IMR-90 (cell line): Measurements from ENCODE around the gene CFAP119. TPM values are rescaled to one million over a fixed set of nuclear protein-coding genes. Genes with fewer than 3 reads are reported as not detected.

ENCODE experiments used
- ATAC-seq: fragments of 200-7000 bp; cut with Tn5 transposase; 2 replicates; pipeline ENCODE4 v1.9.1; 2020; ENCODE audit warnings: low read depth, mild to moderate bottlenecking, moderate library complexity
- BruUV-seq: library from RNA; stranded (reverse); fragments of 400-500 nt; replicated peaks from 2 replicates; lab custom pipeline; 2021; lab: Mats Ljungman, UMichigan
- CTCF ChIA-PET: fragments of 300-600 bp; formaldehyde crosslinking; extraction: SDS; loops from one replicate; lab custom pipeline; 2021; ENCODE audit warnings: antibody characterized with exemption; lab: Yijun Ruan, JAX
- POLR2A ChIA-PET: fragments of 300-600 bp; sonication (Branson Sonifier 250); formaldehyde crosslinking; loops from one replicate; lab custom pipeline; 2022; ENCODE audit warnings: antibody characterized with exemption; ENCODE audit not compliant: unreplicated experiment; lab: Charles Lee
- DNase-seq: peaks from one replicate; pipeline ENCODE4 v3.0.0; 2013
- H2AFZ ChIP-seq: replicated peaks from 2 replicates; pipeline ENCODE3; 2013; ENCODE audit warnings: low read length, mild to moderate bottlenecking; ENCODE audit not compliant: poor library complexity
- H2AK5ac ChIP-seq: 2 replicates; pipeline ENCODE4 v1.6.1; 2013; ENCODE audit warnings: low read depth, low read length, inconsistent platforms
- H2AK9ac ChIP-seq: replicated peaks from 2 replicates; pipeline ENCODE3; 2013; ENCODE audit warnings: mild to moderate bottlenecking, low read depth, low read length, moderate library complexity; ENCODE audit not compliant: poor library complexity
- H2BK120ac ChIP-seq: 2 replicates; pipeline ENCODE4 v1.6.1; 2013; ENCODE audit warnings: low read depth, low read length, inconsistent platforms
- H2BK15ac ChIP-seq: 3 replicates; pipeline ENCODE4 v1.6.1; 2013; ENCODE audit warnings: low read depth, low read length, inconsistent platforms
- H2BK20ac ChIP-seq: 2 replicates; pipeline ENCODE4 v1.6.1; 2013; ENCODE audit warnings: low read depth, mild to moderate bottlenecking, inconsistent platforms, low read length, moderate library complexity
- H2BK5ac ChIP-seq: 2 replicates; pipeline ENCODE4 v1.6.1; 2013; ENCODE audit warnings: mild to moderate bottlenecking, low read depth, low read length, inconsistent platforms; ENCODE audit not compliant: poor library complexity, severe bottlenecking
- H3K14ac ChIP-seq: replicated peaks from 2 replicates; pipeline ENCODE4 v1.6.1; 2013; ENCODE audit warnings: low read depth, low read length, inconsistent platforms
- H3K18ac ChIP-seq: 2 replicates; pipeline ENCODE4 v1.6.1; 2013; ENCODE audit warnings: low read depth, low read length, control low read depth
- H3K23ac ChIP-seq: 2 replicates; pipeline ENCODE4 v1.6.1; 2013; ENCODE audit warnings: low read depth, low read length, inconsistent platforms
- H3K27ac ChIP-seq: 2 replicates; pipeline ENCODE4 v1.5.1; 2013; ENCODE audit warnings: mild to moderate bottlenecking, control low read depth, low read length; ENCODE audit not compliant: insufficient read depth
- H3K27me3 ChIP-seq: 2 replicates; pipeline ENCODE4 v1.6.1; 2013; ENCODE audit warnings: low read length; ENCODE audit not compliant: control insufficient read depth, insufficient read depth
- H3K36me3 ChIP-seq: 2 replicates; pipeline ENCODE4 v1.6.1; 2013; ENCODE audit warnings: low read length, mixed read lengths; ENCODE audit not compliant: control insufficient read depth, insufficient read depth
- H3K4ac ChIP-seq: 2 replicates; pipeline ENCODE4 v1.6.1; 2013; ENCODE audit warnings: low read depth, low read length, inconsistent platforms
- H3K4me1 ChIP-seq: 2 replicates; pipeline ENCODE4 v1.6.1; 2013; ENCODE audit warnings: low read length, mixed read lengths; ENCODE audit not compliant: control insufficient read depth, insufficient read depth
- H3K4me2 ChIP-seq: 2 replicates; pipeline ENCODE4 v1.6.1; 2013; ENCODE audit warnings: low read depth, mild to moderate bottlenecking, control low read depth, low read length, moderate library complexity
- H3K4me3 ChIP-seq: 2 replicates; pipeline ENCODE4 v1.5.1; 2013; ENCODE audit warnings: low read depth, mild to moderate bottlenecking, control low read depth, low read length, moderate library complexity; ENCODE audit not compliant: insufficient read depth
- H3K56ac ChIP-seq: 2 replicates; pipeline ENCODE4 v1.6.1; 2013; ENCODE audit warnings: low read length, inconsistent platforms; ENCODE audit not compliant: insufficient read depth; ENCODE audit errors: extremely low read depth
- H3K79me1 ChIP-seq, 2 experiments: 2 replicates each; pipeline ENCODE4 v1.6.1; 2013; ENCODE audit warnings: low read length in 2 of 2, inconsistent platforms in 1 of 2, low read depth in 1 of 2
- H3K9ac ChIP-seq: 2 replicates; pipeline ENCODE4 v1.6.1; 2013; ENCODE audit warnings: low read depth, low read length, control low read depth
- H3K9me1 ChIP-seq: 2 replicates; pipeline ENCODE4 v1.6.1; 2013; ENCODE audit warnings: low read length, inconsistent platforms; ENCODE audit not compliant: insufficient read depth
- H3K9me3 ChIP-seq: 2 replicates; pipeline ENCODE4 v1.6.1; 2013; ENCODE audit warnings: low read length; ENCODE audit not compliant: control insufficient read depth, insufficient read depth
- H4K20me1 ChIP-seq: 2 replicates; pipeline ENCODE4 v1.6.1; 2013; ENCODE audit warnings: low read length, inconsistent platforms; ENCODE audit not compliant: insufficient read depth
- H4K5ac ChIP-seq: 2 replicates; pipeline ENCODE4 v1.6.1; 2013; ENCODE audit warnings: mild to moderate bottlenecking, low read depth, low read length, control low read depth
- H4K8ac ChIP-seq, 2 experiments: 2 replicates each; pipeline ENCODE4 v1.6.1; 2013; ENCODE audit warnings: low read depth in 2 of 2, low read length in 2 of 2, control low read depth in 1 of 2, inconsistent platforms in 1 of 2
- H4K91ac ChIP-seq: 2 replicates; pipeline ENCODE4 v1.6.1; 2013; ENCODE audit warnings: low read depth, low read length, inconsistent platforms; ENCODE audit not compliant: insufficient read depth
- BHLHE40 ChIP-seq: fragments of 150-350 bp; IDR thresholded peaks from 2 replicates; pipeline ENCODE4 v1.6.1; 2016; ENCODE audit warnings: mild to moderate bottlenecking, low read depth, low read length
- CEBPB ChIP-seq: IDR thresholded peaks from 2 replicates; pipeline ENCODE4 v1.6.1; 2012; ENCODE audit warnings: low read depth, low read length, improper control_type of control experiment
- CTCF ChIP-seq: conservative IDR thresholded peaks from 2 replicates; pipeline ENCODE4 v1.5.1; 2012; ENCODE audit warnings: mild to moderate bottlenecking, low read depth, low read length, improper control_type of control experiment
- FOS ChIP-seq: fragments of 150-350 bp; IDR thresholded peaks from 2 replicates; pipeline ENCODE4 v1.6.1; 2016; ENCODE audit warnings: low read depth, low read length
- MAZ ChIP-seq: IDR thresholded peaks from 2 replicates; pipeline ENCODE4 v1.6.1; 2012; ENCODE audit warnings: low read depth, mild to moderate bottlenecking, low read length, improper control_type of control experiment, moderate library complexity, borderline replicate concordance
- MXI1 ChIP-seq: IDR thresholded peaks from 2 replicates; pipeline ENCODE4 v1.6.1; 2012; ENCODE audit warnings: low read depth, mild to moderate bottlenecking, low read length, moderate library complexity, borderline replicate concordance
- RCOR1 ChIP-seq: IDR thresholded peaks from 2 replicates; pipeline ENCODE4 v1.6.1; 2012; ENCODE audit warnings: mild to moderate bottlenecking, low read length, improper control_type of control experiment; ENCODE audit not compliant: insufficient replicate concordance
- RFX5 ChIP-seq: IDR thresholded peaks from 2 replicates; pipeline ENCODE4 v1.8.0; 2012; ENCODE audit warnings: low read depth, mild to moderate bottlenecking, low read length, moderate library complexity
- SMC3 ChIP-seq: fragments of 150-350 bp; IDR thresholded peaks from 2 replicates; pipeline ENCODE4 v1.6.1; 2016; ENCODE audit warnings: low read depth, mild to moderate bottlenecking, antibody characterized with exemption, low read length, moderate library complexity
- WGBS, 2 experiments: methylation state at CpG; one replicate each; pipeline versions ENCODE4 v1.1.5 to v1.1.7; 2013; ENCODE audit warnings: missing lambda C conversion rate in 2 of 2; ENCODE audit not compliant: insufficient read length in 1 of 2; ENCODE audit errors: extremely low coverage in 2 of 2; 5-methylcytosine and 5-hydroxymethylcytosine counted together
- dilution Hi-C: fragments of 300-500 bp; cut with HindIII; formaldehyde crosslinking; loops from one replicate; pipeline ENCODE4 v1.14.3; 2018; ENCODE audit warnings: low sequenced_read_pairs; ENCODE audit not compliant: unreplicated experiment
- in situ Hi-C: fragments of 300-500 bp; cut with MboI; formaldehyde crosslinking; loops from 3 replicates; pipeline ENCODE4 v1.14.3; 2019; ENCODE audit warnings: low sequenced_read_pairs, inconsistent platforms, mixed read lengths
- intact Hi-C: fragments of 100-400 bp; cut with micrococcal nuclease; formaldehyde crosslinking; loops from 2 replicates; pipeline ENCODE4 v1.10.0; 2022
- polyA plus RNA-seq, 3 experiments: library from polyadenylated mRNA; depleted of rRNA; stranded (reverse); fragments of >200 nt; gene quantifications; 2 replicates each; pipeline ENCODE4 v1.2.3, GENCODE V29; 2012; ENCODE audit warnings: low replicate concordance in 1 of 3
- total RNA-seq: library from RNA; depleted of rRNA; stranded (reverse); fragments of >200 nt; gene quantifications from 2 replicates; pipeline ENCODE4 v1.2.3, GENCODE V29; 2012

CFAP119 gene
- total and polyA plus RNA-seq, 2 of the 4 experiments (the other 2 are of a cell fraction): 0.90 to 7.6 TPM

- TF ChIP-seq CTCF: no peak
- no peak for TF ChIP-seq BHLHE40
Measured at GRCh38 chr16:30762991-30763725, 1.3 kb upstream of the CFAP119 start (continued).

- no peak overlapping the region for H3K14ac ChIP-seq
- H3K79me1 ChIP-seq: peaks cover 20 to 57% of the 10 kb centered on the region in 2 experiments
- peak overlapping the region; percentile 87 for H2AK9ac ChIP-seq
- whole genome bisulfite sequencing, 2 experiments: 0% methylated on average over 24 of the region's 64 CpGs; no CpG with 5 or more reads in 1 of the 2 experiments
- peaks cover 37% of the 10 kb centered on the region for H3K36me3 ChIP-seq
- no peak overlapping the region for H4K5ac ChIP-seq
- peak overlapping the region; percentile 12 for H3K9ac ChIP-seq
- peak overlapping the region; percentile 100 for H2AFZ ChIP-seq
- 0 out of 2 replicates have a peak, but pooled peaks cover 4% of the 10 kb centered on the region for H3K9me1 ChIP-seq
- H4K91ac ChIP-seq: no peak overlapping the region
- H3K27ac ChIP-seq: peak overlapping the region; percentile 31; the same call in 1 of the 2 replicates
- no peaks in the 10 kb centered on the region for H3K9me3 ChIP-seq
- H3K18ac ChIP-seq: no peak overlapping the region
- in situ Hi-C loops (no loop called here), dilution Hi-C loops (no loop called here), intact Hi-C loops (loop anchor here (5.0 kb wide), 1 partner anchor 161 kb away; the partner anchor contains the start of gene FBXL19)
- peak; percentile 64 for ATAC-seq
- H2BK120ac ChIP-seq: no peak overlapping the region
- H3K4me1 ChIP-seq: peaks cover 12% of the 10 kb centered on the region
- peaks cover 17% of the 10 kb centered on the region for H4K20me1 ChIP-seq
- no peak overlapping the region for H2AK5ac ChIP-seq
- no peaks in the 10 kb centered on the region for H3K27me3 ChIP-seq
- no peak overlapping the region for H3K4ac ChIP-seq
- no peak overlapping the region for H2BK5ac ChIP-seq
- no TSS peak for BruUV-seq
- no peak overlapping the region for H2BK15ac ChIP-seq
- no peak overlapping the region for H3K56ac ChIP-seq
- POLR2A ChIA-PET: no interaction called here
- H3K4me2 ChIP-seq: peak overlapping the region; percentile 92
- no peak overlapping the region; the same call in 1 of the 2 replicates for H3K23ac ChIP-seq
- H4K8ac ChIP-seq: no peak overlapping the region
- peak overlapping the region; percentile 77 for H3K4me3 ChIP-seq
- DNase-seq: peak; percentile 20
- no peak overlapping the region for H2BK20ac ChIP-seq
- CTCF ChIA-PET: no interaction called here
- TF ChIP-seq SMC3 (no peak), CTCF (no peak), CEBPB (no peak), MAZ (0 out of 2 replicates have a peak, but pooled peaks have one; percentile 1), BHLHE40 (no peak), FOS (no peak), MXI1 (peak; percentile 37; the same call in 1 of the 2 replicates), RCOR1 (peak; percentile 5), RFX5 (no peak)
Measured at GRCh38 chr16:30761427-30761927, 385 bp downstream of the CFAP119 start.
